Chondrocyte (in vitro differentiated cells): ENCODE results near the gene SKOR1. TPM values are rescaled to one million over a fixed set of nuclear protein-coding genes. Genes with fewer than 3 reads are reported as not detected.

Experiments
- DNase-seq: peaks from one replicate; pipeline ENCODE4 v3.0.0; 2021; ENCODE audit warnings: mixed read lengths, low spot score
- H3K27ac Mint-ChIP-seq: one replicate; pipeline ENCODE4 v1.8.0; 2021; ENCODE audit warnings: mild to moderate bottlenecking, moderate library complexity, mixed read lengths; ENCODE audit not compliant: unreplicated experiment
- H3K27me3 Mint-ChIP-seq: 2 replicates; pipeline ENCODE4 v1.8.0; 2021; ENCODE audit warnings: low read depth, mixed read lengths
- H3K36me3 Mint-ChIP-seq: 2 replicates; pipeline ENCODE4 v1.8.0; 2021; ENCODE audit warnings: low read depth, mixed read lengths
- H3K4me1 Mint-ChIP-seq: 2 replicates; pipeline ENCODE4 v1.8.0; 2021; ENCODE audit warnings: low read depth, mild to moderate bottlenecking, mixed read lengths
- H3K4me3 Mint-ChIP-seq: one replicate; pipeline ENCODE4 v1.8.0; 2021; ENCODE audit warnings: mild to moderate bottlenecking, moderate library complexity, mixed read lengths; ENCODE audit not compliant: unreplicated experiment
- H3K9me3 Mint-ChIP-seq: 2 replicates; pipeline ENCODE4 v1.8.0; 2021; ENCODE audit warnings: low read depth, mixed read lengths
- total RNA-seq: library from RNA; stranded (reverse); gene quantifications from 3 replicates; pipeline ENCODE4 v1.2.1, GENCODE V29; 2021
- TF ChIP-seq, protein P1 (sequence below): fragments of 200-600 bp; sonication (generic); IDR thresholded peaks from 2 replicates; pipeline ENCODE4 v1.5.0; 2021; ENCODE audit warnings: antibody characterized with exemption, mild to moderate bottlenecking, moderate library complexity

The SKOR1 gene
- total RNA-seq, 1 donor from 2014 or later, result 0.22 TPM

- H3K36me3 Mint-ChIP-seq, result peaks cover 6% of the 10 kb centered on the region
- peaks cover 59% of the 10 kb centered on the region for H3K27me3 Mint-ChIP-seq
- H3K9me3 Mint-ChIP-seq, result no peaks in the 10 kb centered on the region
- peaks cover 34% of the 10 kb centered on the region for H3K4me1 Mint-ChIP-seq
- TF ChIP-seq, protein P1, sequence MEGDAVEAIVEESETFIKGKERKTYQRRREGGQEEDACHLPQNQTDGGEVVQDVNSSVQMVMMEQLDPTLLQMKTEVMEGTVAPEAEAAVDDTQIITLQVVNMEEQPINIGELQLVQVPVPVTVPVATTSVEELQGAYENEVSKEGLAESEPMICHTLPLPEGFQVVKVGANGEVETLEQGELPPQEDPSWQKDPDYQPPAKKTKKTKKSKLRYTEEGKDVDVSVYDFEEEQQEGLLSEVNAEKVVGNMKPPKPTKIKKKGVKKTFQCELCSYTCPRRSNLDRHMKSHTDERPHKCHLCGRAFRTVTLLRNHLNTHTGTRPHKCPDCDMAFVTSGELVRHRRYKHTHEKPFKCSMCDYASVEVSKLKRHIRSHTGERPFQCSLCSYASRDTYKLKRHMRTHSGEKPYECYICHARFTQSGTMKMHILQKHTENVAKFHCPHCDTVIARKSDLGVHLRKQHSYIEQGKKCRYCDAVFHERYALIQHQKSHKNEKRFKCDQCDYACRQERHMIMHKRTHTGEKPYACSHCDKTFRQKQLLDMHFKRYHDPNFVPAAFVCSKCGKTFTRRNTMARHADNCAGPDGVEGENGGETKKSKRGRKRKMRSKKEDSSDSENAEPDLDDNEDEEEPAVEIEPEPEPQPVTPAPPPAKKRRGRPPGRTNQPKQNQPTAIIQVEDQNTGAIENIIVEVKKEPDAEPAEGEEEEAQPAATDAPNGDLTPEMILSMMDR, result no peak
- peak; percentile 73 for DNase-seq
- peak overlapping the region; percentile 51 for H3K4me3 Mint-ChIP-seq
- no peak overlapping the region for H3K27ac Mint-ChIP-seq
Observed at GRCh38 chr15:67827562-67828277, 2.4 kb downstream of the SKOR1 start.

DNA sequence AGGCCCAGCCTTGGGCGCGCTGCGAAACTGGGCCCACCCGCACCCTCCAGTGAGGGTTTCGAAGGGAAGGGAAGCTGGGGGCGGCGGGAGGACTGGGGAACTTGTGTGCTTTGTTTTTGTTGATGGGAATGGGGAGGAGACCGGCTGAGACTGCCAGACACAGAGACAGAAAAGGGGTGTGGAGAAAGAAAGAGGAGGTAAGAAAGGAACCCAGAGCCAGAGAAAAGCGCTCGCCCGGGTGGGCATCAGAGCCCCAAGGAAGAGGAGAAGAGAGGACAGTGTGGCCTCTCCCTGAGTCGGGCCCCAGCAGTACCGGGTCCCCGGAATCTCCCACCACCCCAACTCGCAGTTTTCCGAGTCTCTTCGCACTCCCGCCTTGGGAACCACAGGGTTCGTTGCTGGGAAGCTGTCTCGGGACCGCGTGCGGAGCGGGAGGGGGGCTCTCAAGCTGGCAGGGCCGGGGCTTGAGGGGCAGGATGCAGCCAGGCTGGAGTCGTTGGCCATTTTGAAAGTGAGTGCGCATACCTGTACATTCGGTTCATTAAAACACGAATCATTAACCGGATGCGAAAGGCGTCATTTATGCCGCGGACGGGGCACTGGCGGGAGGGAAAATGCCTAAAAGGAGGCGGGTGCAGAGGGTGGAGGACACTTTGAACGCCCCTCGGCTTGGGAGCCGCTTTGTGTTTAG is 3.1 kb downstream of the SKOR1 start:
- Mint-ChIP-seq H3K4me1 (peaks cover 41% of the 10 kb centered on the region), H3K36me3 (peaks cover 6% of the 10 kb centered on the region), H3K27me3 (peaks cover 64% of the 10 kb centered on the region), H3K9me3 (no peaks in the 10 kb centered on the region), H3K27ac (no peak overlapping the region), H3K4me3 (peak overlapping the region; percentile 51)
- peak; percentile 60 for DNase-seq
- TF ChIP-seq, protein P1, result no peak

DNA sequence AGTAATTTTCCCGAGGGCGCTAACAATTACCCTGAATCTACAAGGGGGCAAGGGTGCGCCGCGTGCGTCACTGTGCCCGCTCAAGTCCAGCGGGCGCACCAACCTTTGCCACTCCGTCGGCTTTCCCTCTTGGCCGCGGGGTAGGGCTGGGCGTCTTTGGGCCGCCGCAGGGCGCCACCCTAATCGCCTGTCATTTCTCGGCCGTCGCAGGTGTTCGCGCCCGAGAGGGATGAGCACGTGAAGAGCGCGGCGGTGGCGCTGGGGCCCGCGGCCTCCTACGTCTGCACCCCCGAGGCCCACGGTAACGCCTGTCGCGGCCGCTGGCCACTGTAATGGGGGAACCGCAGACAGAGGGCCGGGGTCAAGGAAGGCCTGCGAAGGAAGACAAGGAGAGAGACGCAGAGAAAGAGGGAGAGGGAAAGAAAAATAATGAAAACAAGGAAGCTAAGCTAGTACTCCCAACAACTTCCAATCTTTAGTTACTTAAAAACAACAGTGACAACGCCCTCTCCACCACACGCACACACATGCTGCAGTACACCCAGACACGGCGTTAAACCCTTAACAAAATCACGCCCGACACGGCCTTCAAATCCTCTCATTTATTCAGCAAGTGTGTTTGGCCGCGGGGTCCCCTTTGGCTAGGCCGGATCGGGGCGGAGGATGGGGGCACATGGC is 3.8 kb downstream of the SKOR1 start:
- DNase-seq, result peak; percentile 75
- Mint-ChIP-seq H3K27me3 (peaks cover 63% of the 10 kb centered on the region), H3K9me3 (no peaks in the 10 kb centered on the region), H3K4me3 (no peak overlapping the region), H3K4me1 (peaks cover 41% of the 10 kb centered on the region), H3K27ac (no peak overlapping the region), H3K36me3 (peaks cover 4% of the 10 kb centered on the region)
- TF ChIP-seq, protein P1, result no peak

GRCh38 chr15:67829647-67830504 is 4.6 kb downstream of the SKOR1 start:
- TF ChIP-seq, protein P1, result no peak
- H3K9me3 Mint-ChIP-seq, result no peaks in the 10 kb centered on the region
- no peak overlapping the region for H3K4me3 Mint-ChIP-seq
- peaks cover 61% of the 10 kb centered on the region for H3K27me3 Mint-ChIP-seq
- H3K4me1 Mint-ChIP-seq, result peaks cover 40% of the 10 kb centered on the region
- peak; percentile 73 for DNase-seq
- peaks cover 4% of the 10 kb centered on the region for H3K36me3 Mint-ChIP-seq
- H3K27ac Mint-ChIP-seq, result no peak overlapping the region
